Fibroblast of villous mesenchyme (primary cell): ENCODE results near the gene APOBEC4. TPM values are rescaled to one million over a fixed set of nuclear protein-coding genes. Genes with fewer than 3 reads are reported as not detected.
"Not testable (repeated sequence)": the region's sequence is repeated elsewhere in the genome, so short reads cannot be mapped to it uniquely, and the experiment has no call there.

Experiments
- DNase-seq: peaks from one replicate; pipeline ENCODE4 v3.0.0-alpha.2; 2010; ENCODE audit warnings: low read depth
- H3K4me3 ChIP-seq: 2 replicates; pipeline ENCODE4 v1.5.1; 2011; ENCODE audit warnings: low read depth, mild to moderate bottlenecking, low read length
- CTCF ChIP-seq: IDR thresholded peaks from 2 replicates; pipeline ENCODE4 v1.5.1; 2012; ENCODE audit warnings: low read depth, mild to moderate bottlenecking, low read length; ENCODE audit not compliant: insufficient read depth
- total RNA-seq: library from RNA; depleted of rRNA; stranded (reverse); fragments of >200 nt; gene quantifications from 2 replicates; pipeline ENCODE4 v1.2.3, GENCODE V29; 2012

Gene APOBEC4
- total RNA-seq, 1 donor: not detected

- no peak for TF ChIP-seq CTCF
- H3K4me3 ChIP-seq: no peak overlapping the region
- no peak for DNase-seq
These were observed 24.6 kb downstream of the APOBEC4 start for GRCh38 chr1:183628537-183628936.

GRCh38 chr1:183626236-183626635 is 26.9 kb downstream of the APOBEC4 start:
- not testable (repeated sequence) for H3K4me3 ChIP-seq, DNase-seq

- H3K4me3 ChIP-seq: no peak overlapping the region
- DNase-seq: peak; percentile 64
- peak; percentile 70 for TF ChIP-seq CTCF
These were observed 30.0 kb downstream of the APOBEC4 start for GRCh38 chr1:183622884-183623785.

- TF ChIP-seq CTCF: no peak
- DNase-seq: no peak
- no peak overlapping the region for H3K4me3 ChIP-seq
These were observed 31.1 kb downstream of the APOBEC4 start for GRCh38 chr1:183622013-183622412.

- TF ChIP-seq CTCF: no peak
- DNase-seq: no peak
- no peak overlapping the region for H3K4me3 ChIP-seq
These were observed 32.8 kb downstream of the APOBEC4 start for GRCh38 chr1:183620311-183620710.

- H3K4me3 ChIP-seq: no peak overlapping the region
- DNase-seq: no peak
- no peak for TF ChIP-seq CTCF
These were observed 33.3 kb downstream of the APOBEC4 start for GRCh38 chr1:183619781-183620180.

- H3K4me3 ChIP-seq, DNase-seq: not testable (repeated sequence)
These were observed 34.9 kb downstream of the APOBEC4 start for GRCh38 chr1:183618202-183618601.

GRCh38 chr1:183612975-183613374 is 40.1 kb downstream of the APOBEC4 start:
- not testable (repeated sequence) for DNase-seq, H3K4me3 ChIP-seq
